NK-92 treated with Interleukin-12 subunit alpha and Interleukin-12 subunit beta, amount 100 ng/mL, for 24 hours (cell line): ENCODE data around the gene RBM12.

ENCODE experiments used
- DNase-seq: peaks from one replicate; lab custom pipeline; 2025; lab: John Stamatoyannopoulos, UW

RBM12 gene

GRCh38 chr20:35620818-35621559 lies 43.7 kb downstream of the RBM12 start:
- no peak for DNase-seq

- no peak for DNase-seq
Observed at GRCh38 chr20:35619196-35620095, 45.3 kb downstream of the RBM12 start.

- DNase-seq = no peak
Observed at GRCh38 chr20:35618263-35619131, 46.2 kb downstream of the RBM12 start.

- no peak for DNase-seq
Observed at GRCh38 chr20:35617397-35618262, 47.1 kb downstream of the RBM12 start.

- DNase-seq = no peak
Observed at GRCh38 chr20:35616465-35617396, 48.0 kb downstream of the RBM12 start.

GRCh38 chr20:35615667-35616464 lies 48.8 kb downstream of the RBM12 start, which contains the start of gene SPAG4:
SPAG4 (plus strand) TSS chr20:35615829; CDS start chr20:35616004, 175 bp downstream.
- DNase-seq = peak; percentile 99

GRCh38 chr20:35611482-35611881 lies 53.2 kb downstream of the RBM12 start:
- no peak for DNase-seq

GRCh38 chr20:35610833-35611427 lies 53.8 kb downstream of the RBM12 start:
- no peak for DNase-seq

- no peak for DNase-seq
Observed at GRCh38 chr20:35607003-35607735, 57.5 kb downstream of the RBM12 start.

GRCh38 chr20:35606127-35606526 lies 58.6 kb downstream of the RBM12 start:
- DNase-seq = no peak

- DNase-seq = no peak
Observed at GRCh38 chr20:35604449-35604747, 60.3 kb downstream of the RBM12 start.

- DNase-seq = no peak
Observed at GRCh38 chr20:35603695-35604448, 60.8 kb downstream of the RBM12 start.

- no peak for DNase-seq
Observed at GRCh38 chr20:35602851-35603495, 61.7 kb downstream of the RBM12 start.

GRCh38 chr20:35601990-35602389 lies 62.7 kb downstream of the RBM12 start:
- DNase-seq = no peak

- no peak for DNase-seq
Observed at GRCh38 chr20:35600993-35601973, 63.4 kb downstream of the RBM12 start.
